Urothelium cell line (cell line): Measurements from ENCODE around the gene ATXN7L2.

Source experiments
- DNase-seq: peaks from one replicate; pipeline ENCODE4 v3.0.0; 2011; ENCODE audit warnings: low spot score, mixed read lengths
- FAIRE-seq: peaks from 2 replicates; lab custom pipeline; 2011; peaks lifted over from hg19 to GRCh38; lab: Jason Lieb, UNC

The ATXN7L2 gene

GRCh38 chr1:109541102-109541501, 57.4 kb downstream of the ATXN7L2 start:
- DNase-seq = no peak
- FAIRE-seq = no peak
